ENCODE data around the gene ANKRD34C.
A peak's percentile ranks its signal among the peaks of the same experiment; 100 is the strongest.

The ANKRD34C gene

DNA sequence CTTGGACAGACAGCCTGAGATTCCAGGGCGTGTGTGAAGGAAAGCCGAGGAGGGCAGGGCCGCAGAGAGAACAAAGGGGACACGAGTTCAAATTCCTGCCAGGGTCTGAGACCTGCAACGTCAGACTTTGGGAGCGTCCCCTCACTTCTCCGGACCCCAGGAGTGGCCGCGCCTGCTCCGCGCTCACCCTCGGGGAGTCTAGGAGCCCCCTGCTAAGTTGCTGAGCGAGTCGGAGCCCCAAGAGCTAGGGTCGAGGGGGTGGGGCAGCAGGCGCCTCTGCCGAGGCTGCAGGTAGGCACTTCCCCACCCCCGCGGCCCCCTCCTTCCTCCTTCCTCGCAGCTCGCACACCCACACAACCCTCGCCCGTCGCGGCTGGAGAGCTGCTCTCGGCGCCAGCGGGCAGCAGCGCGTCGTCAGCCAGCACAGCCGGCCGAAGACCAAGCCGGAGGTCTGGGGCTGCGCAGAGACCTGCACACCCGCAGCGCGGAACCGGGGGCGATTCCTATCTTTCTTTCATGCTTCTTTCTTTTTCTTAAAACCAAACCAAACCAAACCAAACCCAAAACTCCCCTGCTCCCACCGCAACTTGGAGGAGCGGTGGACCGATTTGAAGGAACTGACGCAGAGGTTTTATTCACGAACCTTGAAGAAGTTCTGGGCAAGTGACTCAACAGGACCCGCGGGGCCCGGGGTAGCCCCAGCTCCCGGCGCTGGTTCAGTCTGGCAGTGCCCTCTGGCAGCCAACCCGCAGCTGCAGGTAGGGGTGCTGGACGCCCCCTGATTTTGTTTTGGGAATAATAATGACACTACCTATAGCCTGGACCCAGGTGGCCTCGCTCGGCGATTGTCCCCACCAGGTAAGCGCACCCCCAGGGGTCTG is at the start of gene ANKRD34C (continued):
- TF ChIP-seq ZNF280D (tag by site-specific recombination; IDR thresholded peaks at IDR 0.05) (no peak), ZFP69B (tag by site-specific recombination; IDR thresholded peaks at IDR 0.05) (no peak), ZBTB48 (tag by site-specific recombination; IDR thresholded peaks at IDR 0.05) (no peak), BCL11B (tag by site-specific recombination; IDR thresholded peaks at IDR 0.05; ENCODE audit: low read depth) (no peak), ZNF610 (tag by site-specific recombination; IDR thresholded peaks at IDR 0.05; ENCODE audit: borderline replicate concordance) (no peak), ZNF350 (tag by site-specific recombination; IDR thresholded peaks at IDR 0.05) (no peak), REST (tag by site-specific recombination; IDR thresholded peaks at IDR 0.05) (no peak), FEZF1 (tag by site-specific recombination; IDR thresholded peaks at IDR 0.05) (no peak), MZF1 (tag by site-specific recombination; IDR thresholded peaks at IDR 0.05; ENCODE audit: borderline replicate concordance) (no peak), ZNF664 (tag by site-specific recombination; IDR thresholded peaks at IDR 0.05) (no peak), GLIS2 (tag by site-specific recombination; IDR thresholded peaks at IDR 0.05) (peak; percentile 49), SALL2 (tag by site-specific recombination; IDR thresholded peaks at IDR 0.05; ENCODE audit: borderline replicate concordance) (no peak)
- TF ChIP-seq, protein P1, sequence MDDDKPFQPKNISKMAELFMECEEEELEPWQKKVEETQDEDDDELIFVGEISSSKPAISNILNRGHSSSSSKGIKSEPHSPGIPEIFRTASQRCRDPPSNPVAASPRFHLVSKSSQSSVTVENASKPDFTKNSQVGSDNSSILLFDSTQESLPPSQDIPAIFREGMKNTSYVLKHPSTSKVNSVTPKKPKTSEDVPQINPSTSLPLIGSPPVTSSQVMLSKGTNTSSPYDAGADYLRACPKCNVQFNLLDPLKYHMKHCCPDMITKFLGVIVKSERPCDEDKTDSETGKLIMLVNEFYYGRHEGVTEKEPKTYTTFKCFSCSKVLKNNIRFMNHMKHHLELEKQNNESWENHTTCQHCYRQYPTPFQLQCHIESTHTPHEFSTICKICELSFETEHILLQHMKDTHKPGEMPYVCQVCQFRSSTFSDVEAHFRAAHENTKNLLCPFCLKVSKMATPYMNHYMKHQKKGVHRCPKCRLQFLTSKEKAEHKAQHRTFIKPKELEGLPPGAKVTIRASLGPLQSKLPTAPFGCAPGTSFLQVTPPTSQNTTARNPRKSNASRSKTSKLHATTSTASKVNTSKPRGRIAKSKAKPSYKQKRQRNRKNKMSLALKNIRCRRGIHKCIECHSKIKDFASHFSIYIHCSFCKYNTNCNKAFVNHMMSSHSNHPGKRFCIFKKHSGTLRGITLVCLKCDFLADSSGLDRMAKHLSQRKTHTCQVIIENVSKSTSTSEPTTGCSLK (tag by site-specific recombination; IDR thresholded peaks at IDR 0.05) = no peak
- TF ChIP-seq, protein P2, sequence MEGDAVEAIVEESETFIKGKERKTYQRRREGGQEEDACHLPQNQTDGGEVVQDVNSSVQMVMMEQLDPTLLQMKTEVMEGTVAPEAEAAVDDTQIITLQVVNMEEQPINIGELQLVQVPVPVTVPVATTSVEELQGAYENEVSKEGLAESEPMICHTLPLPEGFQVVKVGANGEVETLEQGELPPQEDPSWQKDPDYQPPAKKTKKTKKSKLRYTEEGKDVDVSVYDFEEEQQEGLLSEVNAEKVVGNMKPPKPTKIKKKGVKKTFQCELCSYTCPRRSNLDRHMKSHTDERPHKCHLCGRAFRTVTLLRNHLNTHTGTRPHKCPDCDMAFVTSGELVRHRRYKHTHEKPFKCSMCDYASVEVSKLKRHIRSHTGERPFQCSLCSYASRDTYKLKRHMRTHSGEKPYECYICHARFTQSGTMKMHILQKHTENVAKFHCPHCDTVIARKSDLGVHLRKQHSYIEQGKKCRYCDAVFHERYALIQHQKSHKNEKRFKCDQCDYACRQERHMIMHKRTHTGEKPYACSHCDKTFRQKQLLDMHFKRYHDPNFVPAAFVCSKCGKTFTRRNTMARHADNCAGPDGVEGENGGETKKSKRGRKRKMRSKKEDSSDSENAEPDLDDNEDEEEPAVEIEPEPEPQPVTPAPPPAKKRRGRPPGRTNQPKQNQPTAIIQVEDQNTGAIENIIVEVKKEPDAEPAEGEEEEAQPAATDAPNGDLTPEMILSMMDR (tag by site-specific recombination; IDR thresholded peaks at IDR 0.05) = no peak
- TF ChIP-seq, protein P3, sequence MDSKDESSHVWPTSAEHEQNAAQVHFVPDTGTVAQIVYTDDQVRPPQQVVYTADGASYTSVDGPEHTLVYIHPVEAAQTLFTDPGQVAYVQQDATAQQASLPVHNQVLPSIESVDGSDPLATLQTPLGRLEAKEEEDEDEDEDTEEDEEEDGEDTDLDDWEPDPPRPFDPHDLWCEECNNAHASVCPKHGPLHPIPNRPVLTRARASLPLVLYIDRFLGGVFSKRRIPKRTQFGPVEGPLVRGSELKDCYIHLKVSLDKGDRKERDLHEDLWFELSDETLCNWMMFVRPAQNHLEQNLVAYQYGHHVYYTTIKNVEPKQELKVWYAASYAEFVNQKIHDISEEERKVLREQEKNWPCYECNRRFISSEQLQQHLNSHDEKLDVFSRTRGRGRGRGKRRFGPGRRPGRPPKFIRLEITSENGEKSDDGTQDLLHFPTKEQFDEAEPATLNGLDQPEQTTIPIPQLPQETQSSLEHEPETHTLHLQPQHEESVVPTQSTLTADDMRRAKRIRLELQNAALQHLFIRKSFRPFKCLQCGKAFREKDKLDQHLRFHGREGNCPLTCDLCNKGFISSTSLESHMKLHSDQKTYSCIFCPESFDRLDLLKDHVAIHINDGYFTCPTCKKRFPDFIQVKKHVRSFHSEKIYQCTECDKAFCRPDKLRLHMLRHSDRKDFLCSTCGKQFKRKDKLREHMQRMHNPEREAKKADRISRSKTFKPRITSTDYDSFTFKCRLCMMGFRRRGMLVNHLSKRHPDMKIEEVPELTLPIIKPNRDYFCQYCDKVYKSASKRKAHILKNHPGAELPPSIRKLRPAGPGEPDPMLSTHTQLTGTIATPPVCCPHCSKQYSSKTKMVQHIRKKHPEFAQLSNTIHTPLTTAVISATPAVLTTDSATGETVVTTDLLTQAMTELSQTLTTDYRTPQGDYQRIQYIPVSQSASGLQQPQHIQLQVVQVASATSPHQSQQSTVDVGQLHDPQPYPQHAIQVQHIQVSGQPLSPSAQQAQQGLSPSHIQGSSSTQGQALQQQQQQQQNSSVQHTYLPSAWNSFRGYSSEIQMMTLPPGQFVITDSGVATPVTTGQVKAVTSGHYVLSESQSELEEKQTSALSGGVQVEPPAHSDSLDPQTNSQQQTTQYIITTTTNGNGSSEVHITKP (tag by site-specific recombination; IDR thresholded peaks at IDR 0.05) = no peak
